Mesendoderm (in vitro differentiated cells): ENCODE data around the gene SEC31B.

ENCODE experiments used
- DNase-seq: peaks from one replicate; pipeline ENCODE4 v3.0.0; 2013
- H2AK5ac ChIP-seq: 2 replicates; pipeline ENCODE4 v1.6.1; 2013; ENCODE audit warnings: low read length, inconsistent platforms
- H2BK120ac ChIP-seq: 2 replicates; pipeline ENCODE4 v1.6.1; 2013; ENCODE audit warnings: low read depth, mild to moderate bottlenecking, low read length, moderate library complexity, mixed read lengths
- H2BK15ac ChIP-seq: replicated peaks from 2 replicates; pipeline ENCODE4 v1.6.1; 2013; ENCODE audit warnings: low read depth, mild to moderate bottlenecking, moderate library complexity
- H2BK5ac ChIP-seq: 2 replicates; pipeline ENCODE4 v1.6.1; 2013; ENCODE audit warnings: low read length, inconsistent platforms
- H3K18ac ChIP-seq: 2 replicates; pipeline ENCODE4 v1.6.1; 2013; ENCODE audit warnings: mild to moderate bottlenecking, low read length, mixed read lengths
- H3K23ac ChIP-seq: one replicate; pipeline ENCODE4 v1.6.1; 2013; ENCODE audit warnings: low read length
- H3K27ac ChIP-seq: 2 replicates; pipeline ENCODE4 v1.5.1; 2013; ENCODE audit warnings: low read depth, mild to moderate bottlenecking, inconsistent platforms, low read length, moderate library complexity
- H3K27me3 ChIP-seq: 2 replicates; pipeline ENCODE4 v1.6.1; 2013; ENCODE audit warnings: low read length, control low read depth, mild to moderate bottlenecking, inconsistent platforms; ENCODE audit not compliant: insufficient read depth, poor library complexity
- H3K36me3 ChIP-seq: 2 replicates; pipeline ENCODE4 v1.6.1; 2013; ENCODE audit warnings: low read length, inconsistent platforms; ENCODE audit not compliant: control insufficient read depth, insufficient read depth
- H3K4ac ChIP-seq: one replicate; pipeline ENCODE4 v1.6.1; 2013; ENCODE audit warnings: low read depth, mild to moderate bottlenecking, low read length, moderate library complexity
- H3K4me1 ChIP-seq: 2 replicates; pipeline ENCODE4 v1.6.1; 2013; ENCODE audit warnings: low read depth, low read length, inconsistent platforms; ENCODE audit not compliant: control insufficient read depth
- H3K4me2 ChIP-seq: 2 replicates; pipeline ENCODE4 v1.6.1; 2013; ENCODE audit warnings: low read length
- H3K4me3 ChIP-seq: 2 replicates; pipeline ENCODE4 v1.5.1; 2013; ENCODE audit warnings: mild to moderate bottlenecking, low read length
- H3K56ac ChIP-seq: one replicate; pipeline ENCODE4 v1.6.1; 2013; ENCODE audit warnings: low read length
- H3K79me1 ChIP-seq: 2 replicates; pipeline ENCODE4 v1.6.1; 2013; ENCODE audit warnings: low read length, inconsistent platforms
- H3K79me2 ChIP-seq: 2 replicates; pipeline ENCODE4 v1.6.1; 2013; ENCODE audit warnings: mild to moderate bottlenecking, low read length; ENCODE audit not compliant: control insufficient read depth, insufficient read depth
- H3K9ac ChIP-seq: 2 replicates; pipeline ENCODE4 v1.6.1; 2013; ENCODE audit warnings: low read length, inconsistent platforms
- H4K5ac ChIP-seq: one replicate; pipeline ENCODE4 v1.6.1; 2013; ENCODE audit warnings: low read length
- H4K8ac ChIP-seq: one replicate; pipeline ENCODE4 v1.6.1; 2013; ENCODE audit warnings: low read depth, mild to moderate bottlenecking, control low read depth, low read length, moderate library complexity
- WGBS: extraction: QIAGEN DNeasy Blood & Tissue Kit; methylation state at CpG from one replicate; pipeline ENCODE4 v1.1.7; 2013; ENCODE audit warnings: low lambda C conversion rate, missing lambda C conversion rate; ENCODE audit not compliant: insufficient coverage; ENCODE audit errors: extremely low coverage; 5-methylcytosine and 5-hydroxymethylcytosine counted together

The SEC31B gene

GRCh38 chr10:100462709-100463108, 57.0 kb downstream of the SEC31B start, which contains the start of gene WNT8B:
WNT8B (plus strand) TSS chr10:100463009; CDS start chr10:100463169, 160 bp downstream.
- Histone ChIP-seq H3K79me2 (no peaks in the 10 kb centered on the region), H2AK5ac (no peak within 1 kb of the TSS), H3K79me1 (no peaks in the 10 kb centered on the region), H3K36me3 (no peaks in the 10 kb centered on the region), H3K4ac (no peak within 1 kb of the TSS), H4K5ac (no peak within 1 kb of the TSS), H2BK5ac (no peak within 1 kb of the TSS), H3K4me1 (no peaks in the 10 kb centered on the region), H3K18ac (no peak within 1 kb of the TSS), H2BK120ac (no peak within 1 kb of the TSS), H4K8ac (no peak within 1 kb of the TSS), H3K56ac (no peak within 1 kb of the TSS), H3K23ac (no peak within 1 kb of the TSS), H3K9ac (no peak within 1 kb of the TSS), H3K27ac (no peak within 1 kb of the TSS), H2BK15ac (no peak within 1 kb of the TSS), H3K4me2 (no peak within 1 kb of the TSS), H3K4me3 (no peak within 1 kb of the TSS), H3K27me3 (no peaks in the 10 kb centered on the region)
- WGBS, result no CpG with 5 or more reads among the region's 4 CpGs
- no peak for DNase-seq

GRCh38 chr10:100448951-100449350, 70.7 kb downstream of the SEC31B start:
- no peak for DNase-seq
- no peak overlapping the region for H3K56ac ChIP-seq
- H2BK15ac ChIP-seq, result no peak overlapping the region
- H3K4me3 ChIP-seq, result no peak overlapping the region
- H3K9ac ChIP-seq, result no peak overlapping the region
- no peak overlapping the region for H3K23ac ChIP-seq
- H3K4me1 ChIP-seq, result no peaks in the 10 kb centered on the region
- H3K27ac ChIP-seq, result no peak overlapping the region
- H3K18ac ChIP-seq, result no peak overlapping the region
- WGBS, result no CpG with 5 or more reads among the region's 4 CpGs
- no peak overlapping the region for H2BK120ac ChIP-seq
- no peaks in the 10 kb centered on the region for H3K79me1 ChIP-seq
- H3K4ac ChIP-seq, result no peak overlapping the region
- H2BK5ac ChIP-seq, result no peak overlapping the region
- no peaks in the 10 kb centered on the region for H3K27me3 ChIP-seq
- no peak overlapping the region for H3K4me2 ChIP-seq
- no peak overlapping the region for H4K8ac ChIP-seq
- no peaks in the 10 kb centered on the region for H3K79me2 ChIP-seq
- H2AK5ac ChIP-seq, result no peak overlapping the region
- H3K36me3 ChIP-seq, result no peaks in the 10 kb centered on the region
- no peak overlapping the region for H4K5ac ChIP-seq

GRCh38 chr10:100447663-100448062, 72.0 kb downstream of the SEC31B start:
- Histone ChIP-seq H2BK15ac (no peak overlapping the region), H4K8ac (no peak overlapping the region), H2BK5ac (no peak overlapping the region), H3K4me2 (no peak overlapping the region), H3K27ac (no peak overlapping the region), H3K4me3 (no peak overlapping the region), H3K79me1 (no peaks in the 10 kb centered on the region), H3K23ac (no peak overlapping the region), H3K4ac (no peak overlapping the region), H3K18ac (no peak overlapping the region), H3K4me1 (no peaks in the 10 kb centered on the region), H2AK5ac (no peak overlapping the region), H3K79me2 (no peaks in the 10 kb centered on the region), H4K5ac (no peak overlapping the region), H3K56ac (no peak overlapping the region), H3K27me3 (no peaks in the 10 kb centered on the region), H3K9ac (no peak overlapping the region), H2BK120ac (no peak overlapping the region), H3K36me3 (no peaks in the 10 kb centered on the region)
- no peak for DNase-seq
- no CpG with 5 or more reads among the region's 1 CpG for WGBS

GRCh38 chr10:100446130-100446761, 73.4 kb downstream of the SEC31B start:
- Histone ChIP-seq H3K56ac (no peak overlapping the region), H3K23ac (no peak overlapping the region), H4K5ac (no peak overlapping the region), H2BK120ac (no peak overlapping the region), H3K27me3 (no peaks in the 10 kb centered on the region), H3K18ac (no peak overlapping the region), H3K9ac (no peak overlapping the region), H3K4me1 (no peaks in the 10 kb centered on the region), H3K4me2 (no peak overlapping the region), H3K36me3 (no peaks in the 10 kb centered on the region), H2BK5ac (no peak overlapping the region), H2BK15ac (no peak overlapping the region), H2AK5ac (no peak overlapping the region), H3K4me3 (no peak overlapping the region), H3K79me2 (no peaks in the 10 kb centered on the region), H3K79me1 (no peaks in the 10 kb centered on the region), H3K27ac (no peak overlapping the region), H4K8ac (no peak overlapping the region), H3K4ac (no peak overlapping the region)
- WGBS, result no CpG with 5 or more reads among the region's 4 CpGs
- no peak for DNase-seq

GRCh38 chr10:100442548-100442947, 77.1 kb downstream of the SEC31B start:
- no peak overlapping the region for H2AK5ac ChIP-seq
- no peak overlapping the region for H4K5ac ChIP-seq
- no peaks in the 10 kb centered on the region for H3K27me3 ChIP-seq
- H3K4me3 ChIP-seq, result no peak overlapping the region
- WGBS, result no CpG with 5 or more reads among the region's 3 CpGs
- H3K4me1 ChIP-seq, result no peaks in the 10 kb centered on the region
- no peak overlapping the region for H4K8ac ChIP-seq
- no peak overlapping the region for H3K9ac ChIP-seq
- H3K18ac ChIP-seq, result no peak overlapping the region
- H3K36me3 ChIP-seq, result no peaks in the 10 kb centered on the region
- H2BK120ac ChIP-seq, result no peak overlapping the region
- H2BK5ac ChIP-seq, result no peak overlapping the region
- no peaks in the 10 kb centered on the region for H3K79me1 ChIP-seq
- H3K79me2 ChIP-seq, result no peaks in the 10 kb centered on the region
- no peak overlapping the region for H2BK15ac ChIP-seq
- H3K4ac ChIP-seq, result no peak overlapping the region
- H3K27ac ChIP-seq, result no peak overlapping the region
- no peak overlapping the region for H3K23ac ChIP-seq
- H3K56ac ChIP-seq, result no peak overlapping the region
- DNase-seq, result no peak
- H3K4me2 ChIP-seq, result no peak overlapping the region
